SIG-M5 (cell line): Measurements from ENCODE around the gene CCL22.
"Not testable (repeated sequence)": the region's sequence is repeated elsewhere in the genome, so short reads cannot be mapped to it uniquely, and the experiment has no call there.

Experiments
- DNase-seq: peaks from one replicate; lab custom pipeline; 2025; lab: John Stamatoyannopoulos, UW

Gene CCL22

GRCh38 chr16:57394444-57394843 is 35.9 kb downstream of the CCL22 start:
- DNase-seq, result no peak

GRCh38 chr16:57395026-57395425 is 36.4 kb downstream of the CCL22 start:
- DNase-seq, result no peak

GRCh38 chr16:57396786-57397185 is 38.2 kb downstream of the CCL22 start:
- no peak for DNase-seq

GRCh38 chr16:57397493-57397892 is 38.9 kb downstream of the CCL22 start:
- DNase-seq, result not testable (repeated sequence)

- no peak for DNase-seq
Measured at GRCh38 chr16:57401943-57402640, 43.5 kb downstream of the CCL22 start.

GRCh38 chr16:57403965-57404817 is 45.6 kb downstream of the CCL22 start, which contains the start of gene CCL17:
Gene CCL17, plus strand, starts transcription at chr16:57404767. Its CDS starts 9,166 bp downstream, at chr16:57413933.
- DNase-seq, result no peak

- DNase-seq, result no peak
Measured at GRCh38 chr16:57405097-57405496, 46.5 kb downstream of the CCL22 start.

GRCh38 chr16:57406881-57407280 is 48.3 kb downstream of the CCL22 start:
- DNase-seq, result no peak

- DNase-seq, result no peak
Measured at GRCh38 chr16:57407521-57408353, 49.2 kb downstream of the CCL22 start.

GRCh38 chr16:57409065-57409464 is 50.5 kb downstream of the CCL22 start:
- DNase-seq, result no peak

- DNase-seq, result no peak
Measured at GRCh38 chr16:57409870-57410587, 51.4 kb downstream of the CCL22 start.

- DNase-seq, result no peak
Measured at GRCh38 chr16:57411362-57411976, 52.9 kb downstream of the CCL22 start.

GRCh38 chr16:57412584-57412983 is 54.0 kb downstream of the CCL22 start:
- no peak for DNase-seq

- no peak for DNase-seq
Measured at GRCh38 chr16:57413301-57413730, 54.7 kb downstream of the CCL22 start.

GRCh38 chr16:57413733-57414132 is 55.1 kb downstream of the CCL22 start:
- no peak for DNase-seq
